Measurements from ENCODE around the gene FAF1. TPM values are rescaled to one million over a fixed set of nuclear protein-coding genes. Genes with fewer than 3 reads are reported as not detected.

The FAF1 gene
- total RNA-seq, 4 donors from 2014 or later: 60.4 to 89.0 (median 67.8) TPM

GRCh38 chr1:50667272-50667671, 292.8 kb downstream of the FAF1 start:
- 63 to 90% methylated on average over 2 of the region's 2 CpGs for WGBS, 2 donors (ENCODE audit: low coverage in 1 of 2)
- TF ChIP-seq CTCF (IDR thresholded peaks at IDR 0.05) (no peak), EP300 (IDR thresholded peaks at IDR 0.05) (no peak), POLR2A (IDR thresholded peaks at IDR 0.05) (no peak), POLR2AphosphoS5 (IDR thresholded peaks at IDR 0.05) (no peak)
- Histone ChIP-seq H3K4me1 (peaks cover 0 to 18% (median 3%) of the 10 kb centered on the region in 3 donors), H3K27me3 (no peaks in the 10 kb centered on the region), H3K27ac (no peak overlapping the region), H3K9me3 (no peaks in the 10 kb centered on the region), H3K36me3 (peaks cover 0 to 2% of the 10 kb centered on the region in 2 donors), H3K4me3 (no peak overlapping the region)
- no peak for ATAC-seq

GRCh38 chr1:50666849-50667248, 293.2 kb downstream of the FAF1 start:
- Histone ChIP-seq H3K4me3 (no peak overlapping the region), H3K36me3 (no peaks in the 10 kb centered on the region), H3K4me1 (peaks cover 0 to 18% (median 3%) of the 10 kb centered on the region in 3 donors), H3K9me3 (no peaks in the 10 kb centered on the region), H3K27me3 (no peaks in the 10 kb centered on the region), H3K27ac (no peak overlapping the region)
- TF ChIP-seq POLR2A (IDR thresholded peaks at IDR 0.05): no peak
- TF ChIP-seq CTCF (IDR thresholded peaks at IDR 0.05): no peak
- TF ChIP-seq POLR2AphosphoS5 (IDR thresholded peaks at IDR 0.05): no peak
- TF ChIP-seq EP300 (IDR thresholded peaks at IDR 0.05): no peak
- no peak for ATAC-seq

GRCh38 chr1:50665413-50665812, 294.7 kb downstream of the FAF1 start:
- no peaks in the 10 kb centered on the region for H3K9me3 ChIP-seq
- no peaks in the 10 kb centered on the region for H3K36me3 ChIP-seq
- H3K27ac ChIP-seq: no peak overlapping the region
- H3K27me3 ChIP-seq: no peaks in the 10 kb centered on the region
- TF ChIP-seq POLR2AphosphoS5 (IDR thresholded peaks at IDR 0.05): no peak
- TF ChIP-seq POLR2A (IDR thresholded peaks at IDR 0.05): no peak
- TF ChIP-seq CTCF (IDR thresholded peaks at IDR 0.05): no peak
- no peak for TF ChIP-seq EP300 (IDR thresholded peaks at IDR 0.05)
- H3K4me3 ChIP-seq: no peak overlapping the region
- WGBS, 2 donors (ENCODE audit: low coverage in 1 of 2): 53% methylated on average over 2 of the region's 2 CpGs
- H3K4me1 ChIP-seq: peaks cover 0 to 18% (median 3%) of the 10 kb centered on the region in 3 donors
- ATAC-seq: no peak

GRCh38 chr1:50661626-50662025, 298.4 kb downstream of the FAF1 start:
- H3K36me3 ChIP-seq: no peaks in the 10 kb centered on the region
- WGBS, 2 donors (ENCODE audit: low coverage in 1 of 2): 78 to 87% methylated on average over 5 of the region's 5 CpGs
- H3K4me3 ChIP-seq: no peak overlapping the region
- H3K27me3 ChIP-seq: no peaks in the 10 kb centered on the region
- no peaks in the 10 kb centered on the region for H3K9me3 ChIP-seq
- H3K27ac ChIP-seq: no peak overlapping the region
- ATAC-seq: no peak
- H3K4me1 ChIP-seq: peaks cover 0 to 11% (median 0%) of the 10 kb centered on the region in 3 donors
- TF ChIP-seq CTCF (IDR thresholded peaks at IDR 0.05): no peak
- TF ChIP-seq POLR2A (IDR thresholded peaks at IDR 0.05): no peak
- TF ChIP-seq POLR2AphosphoS5 (IDR thresholded peaks at IDR 0.05): no peak
- TF ChIP-seq EP300 (IDR thresholded peaks at IDR 0.05): no peak

- 86 to 90% methylated on average over 2 of the region's 2 CpGs for WGBS, 2 donors (ENCODE audit: low coverage in 1 of 2)
- Histone ChIP-seq H3K4me1 (no peaks in the 10 kb centered on the region), H3K27me3 (no peaks in the 10 kb centered on the region), H3K4me3 (no peak overlapping the region), H3K27ac (no peak overlapping the region), H3K36me3 (peaks cover 0 to 9% of the 10 kb centered on the region in 2 donors), H3K9me3 (no peaks in the 10 kb centered on the region)
- no peak for ATAC-seq
- TF ChIP-seq POLR2A (IDR thresholded peaks at IDR 0.05) (no peak), CTCF (IDR thresholded peaks at IDR 0.05) (no peak), POLR2AphosphoS5 (IDR thresholded peaks at IDR 0.05) (no peak), EP300 (IDR thresholded peaks at IDR 0.05) (no peak)
Observed at GRCh38 chr1:50659107-50659662, 300.9 kb downstream of the FAF1 start.
